ENCODE results near the gene ZNF570. TPM values are rescaled to one million over a fixed set of nuclear protein-coding genes. Genes with fewer than 3 reads are reported as not detected.

ZNF570 gene
- polyA plus RNA-seq, 1 donor, result 6.6 TPM

Other genes with a start within 250 kb of the ZNF570 start
- gene ZNF527, start 98.3 kb upstream of the ZNF570 start, polyA plus RNA-seq (ENCODE audit: insufficient read length), result 5.8 TPM
- 8.4 TPM for gene ZNF569, start 1.9 kb upstream of the ZNF570 start, polyA plus RNA-seq (ENCODE audit: insufficient read length)
- 12.6 TPM for gene ZNF793, start 37.6 kb downstream of the ZNF570 start, polyA plus RNA-seq (ENCODE audit: insufficient read length)
- gene ZNF571, start 125.4 kb downstream of the ZNF570 start, polyA plus RNA-seq (ENCODE audit: insufficient read length), result 6.7 TPM
- 3.6 TPM for gene ZNF540, start 125.5 kb downstream of the ZNF570 start, polyA plus RNA-seq (ENCODE audit: insufficient read length)
- gene ZFP30, start 186.1 kb downstream of the ZNF570 start, polyA plus RNA-seq (ENCODE audit: insufficient read length), result 12.3 TPM

Data from hindlimb muscle (tissue), 1 donor.